HCT116 (cell line): ENCODE measurements around the gene CDK9.

Experiments used
- EZH2 ChIP-seq: fragments of 200-600 bp; sonication (generic); IDR thresholded peaks from 2 replicates; pipeline ENCODE4 v1.6.1; 2017; ENCODE audit warnings: antibody characterized with exemption, mixed run types
- EZH2phosphoT487 ChIP-seq: fragments of 200-600 bp; IDR thresholded peaks from 2 replicates; pipeline ENCODE4 v1.6.1; 2018; ENCODE audit warnings: antibody characterized with exemption, borderline replicate concordance
- POLR2A ChIP-seq: IDR thresholded peaks from 2 replicates; pipeline ENCODE4 v1.7.0; 2011; ENCODE audit warnings: borderline replicate concordance; ENCODE audit not compliant: insufficient read depth, insufficient read length; ENCODE audit errors: extremely low read depth
- SIN3A ChIP-seq: IDR thresholded peaks from 2 replicates; pipeline ENCODE4 v1.6.1; 2012; ENCODE audit warnings: low read depth
- ZNF274 ChIP-seq: fragments of 200-500 bp; sonication (Bioruptor generic); IDR thresholded peaks from 2 replicates; pipeline ENCODE4 v1.6.1; 2014; ENCODE audit warnings: mild to moderate bottlenecking, low read depth, low read length, inconsistent platforms
- TF ChIP-seq, protein P1 (sequence below), 3 experiments: fragments of 200-600 bp in 1 of 3; sonication (generic) in 1 of 3; IDR thresholded peaks in 2 of 3; conservative IDR thresholded peaks in 1 of 3; 2 replicates each; pipeline ENCODE4 v1.5.1; 2012 to 2017; ENCODE audit warnings: low read depth in 2 of 3, low read length in 2 of 3, antibody characterized with exemption in 1 of 3, borderline replicate concordance in 1 of 3, control low read depth in 1 of 3, mild to moderate bottlenecking in 1 of 3, mixed read lengths in 1 of 3, mixed run types in 1 of 3, moderate library complexity in 1 of 3; ENCODE audit not compliant: insufficient read depth in 1 of 3

- TF ChIP-seq, protein P1, sequence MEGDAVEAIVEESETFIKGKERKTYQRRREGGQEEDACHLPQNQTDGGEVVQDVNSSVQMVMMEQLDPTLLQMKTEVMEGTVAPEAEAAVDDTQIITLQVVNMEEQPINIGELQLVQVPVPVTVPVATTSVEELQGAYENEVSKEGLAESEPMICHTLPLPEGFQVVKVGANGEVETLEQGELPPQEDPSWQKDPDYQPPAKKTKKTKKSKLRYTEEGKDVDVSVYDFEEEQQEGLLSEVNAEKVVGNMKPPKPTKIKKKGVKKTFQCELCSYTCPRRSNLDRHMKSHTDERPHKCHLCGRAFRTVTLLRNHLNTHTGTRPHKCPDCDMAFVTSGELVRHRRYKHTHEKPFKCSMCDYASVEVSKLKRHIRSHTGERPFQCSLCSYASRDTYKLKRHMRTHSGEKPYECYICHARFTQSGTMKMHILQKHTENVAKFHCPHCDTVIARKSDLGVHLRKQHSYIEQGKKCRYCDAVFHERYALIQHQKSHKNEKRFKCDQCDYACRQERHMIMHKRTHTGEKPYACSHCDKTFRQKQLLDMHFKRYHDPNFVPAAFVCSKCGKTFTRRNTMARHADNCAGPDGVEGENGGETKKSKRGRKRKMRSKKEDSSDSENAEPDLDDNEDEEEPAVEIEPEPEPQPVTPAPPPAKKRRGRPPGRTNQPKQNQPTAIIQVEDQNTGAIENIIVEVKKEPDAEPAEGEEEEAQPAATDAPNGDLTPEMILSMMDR (IDR thresholded peaks at IDR 0.05 in 2 of 3, conservative IDR thresholded peaks at IDR 0.05 in 1 of 3; ENCODE audit: borderline replicate concordance in 1 of 3, insufficient read depth in 1 of 3, low read depth in 2 of 3, low read length in 2 of 3) = no peak
- TF ChIP-seq EZH2phosphoT487 = no peak
- TF ChIP-seq SIN3A = no peak
- no peak for TF ChIP-seq ZNF274
- TF ChIP-seq POLR2A = no peak
- no peak for TF ChIP-seq EZH2
These were observed 6.5 kb upstream of the CDK9 start for GRCh38 chr9:127779136-127779981.
